H1 (cell line): ENCODE measurements around the gene ALG6.

Source experiments
- ATF2 ChIP-seq: IDR thresholded peaks from 2 replicates; pipeline ENCODE4 v1.6.1; 2012; ENCODE audit warnings: low read length, inconsistent platforms
- CTCF ChIP-seq, 3 experiments: IDR thresholded peaks; 1 replicate in 2 of 3; 2 replicates in 1 of 3; pipeline versions ENCODE4 v1.5.1 to v1.6.1; 2011; ENCODE audit warnings: low read length in 3 of 3, mild to moderate bottlenecking in 3 of 3, inconsistent platforms in 2 of 3, low read depth in 1 of 3, moderate library complexity in 1 of 3; ENCODE audit not compliant: insufficient read depth in 1 of 3; ENCODE audit errors: control extremely low read depth in 1 of 3

GRCh38 chr1:63326473-63327380, 40.7 kb upstream of the ALG6 start:
- no peak for TF ChIP-seq CTCF (IDR thresholded peaks at IDR 0.05; ENCODE audit: control extremely low read depth in 1 of 3, insufficient read depth in 1 of 3, low read depth in 1 of 3, low read length in 3 of 3)
- no peak for TF ChIP-seq ATF2
